Effector memory CD4-positive, alpha-beta T cell (primary cell): Measurements from ENCODE around the gene SLC35B1.

Experiments used
- DNase-seq, 3 donors: peaks; one replicate each; pipeline ENCODE4 v3.0.0-alpha.2; 2020
- H3K27ac ChIP-seq: 2 replicates; pipeline ENCODE4 v1.7.0; 2013; ENCODE audit warnings: mild to moderate bottlenecking, low read length, moderate library complexity; ENCODE audit not compliant: insufficient read depth, poor library complexity, severe bottlenecking
- H3K27me3 ChIP-seq: replicated peaks from 2 replicates; pipeline ENCODE4 v1.7.0; 2013; ENCODE audit warnings: mild to moderate bottlenecking, low read length; ENCODE audit not compliant: insufficient read depth, control insufficient read depth, poor library complexity, severe bottlenecking
- H3K36me3 ChIP-seq: 2 replicates; pipeline ENCODE4 v1.7.0; 2013; ENCODE audit warnings: mild to moderate bottlenecking, low read length, moderate library complexity; ENCODE audit not compliant: control insufficient read depth, insufficient read depth
- H3K4me1 ChIP-seq: 2 replicates; pipeline ENCODE4 v1.7.0; 2013; ENCODE audit warnings: low read length, mild to moderate bottlenecking; ENCODE audit not compliant: control insufficient read depth, insufficient read depth, poor library complexity, severe bottlenecking
- H3K4me3 ChIP-seq: 2 replicates; pipeline ENCODE4 v1.7.0; 2013; ENCODE audit warnings: low read length, low read depth, mild to moderate bottlenecking; ENCODE audit not compliant: insufficient read depth, poor library complexity, severe bottlenecking
- H3K9me3 ChIP-seq: 2 replicates; pipeline ENCODE4 v1.7.0; 2013; ENCODE audit warnings: mild to moderate bottlenecking, low read length, moderate library complexity; ENCODE audit not compliant: control insufficient read depth
- total RNA-seq, 3 donors: gene quantifications; one replicate each; lab custom pipeline; 2026; lab: John Stamatoyannopoulos, UW

Gene SLC35B1, protein sequence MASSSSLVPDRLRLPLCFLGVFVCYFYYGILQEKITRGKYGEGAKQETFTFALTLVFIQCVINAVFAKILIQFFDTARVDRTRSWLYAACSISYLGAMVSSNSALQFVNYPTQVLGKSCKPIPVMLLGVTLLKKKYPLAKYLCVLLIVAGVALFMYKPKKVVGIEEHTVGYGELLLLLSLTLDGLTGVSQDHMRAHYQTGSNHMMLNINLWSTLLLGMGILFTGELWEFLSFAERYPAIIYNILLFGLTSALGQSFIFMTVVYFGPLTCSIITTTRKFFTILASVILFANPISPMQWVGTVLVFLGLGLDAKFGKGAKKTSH
- total RNA-seq = 28.4 to 35.0 (median 32.5) reads per million in 3 donors

DNA sequence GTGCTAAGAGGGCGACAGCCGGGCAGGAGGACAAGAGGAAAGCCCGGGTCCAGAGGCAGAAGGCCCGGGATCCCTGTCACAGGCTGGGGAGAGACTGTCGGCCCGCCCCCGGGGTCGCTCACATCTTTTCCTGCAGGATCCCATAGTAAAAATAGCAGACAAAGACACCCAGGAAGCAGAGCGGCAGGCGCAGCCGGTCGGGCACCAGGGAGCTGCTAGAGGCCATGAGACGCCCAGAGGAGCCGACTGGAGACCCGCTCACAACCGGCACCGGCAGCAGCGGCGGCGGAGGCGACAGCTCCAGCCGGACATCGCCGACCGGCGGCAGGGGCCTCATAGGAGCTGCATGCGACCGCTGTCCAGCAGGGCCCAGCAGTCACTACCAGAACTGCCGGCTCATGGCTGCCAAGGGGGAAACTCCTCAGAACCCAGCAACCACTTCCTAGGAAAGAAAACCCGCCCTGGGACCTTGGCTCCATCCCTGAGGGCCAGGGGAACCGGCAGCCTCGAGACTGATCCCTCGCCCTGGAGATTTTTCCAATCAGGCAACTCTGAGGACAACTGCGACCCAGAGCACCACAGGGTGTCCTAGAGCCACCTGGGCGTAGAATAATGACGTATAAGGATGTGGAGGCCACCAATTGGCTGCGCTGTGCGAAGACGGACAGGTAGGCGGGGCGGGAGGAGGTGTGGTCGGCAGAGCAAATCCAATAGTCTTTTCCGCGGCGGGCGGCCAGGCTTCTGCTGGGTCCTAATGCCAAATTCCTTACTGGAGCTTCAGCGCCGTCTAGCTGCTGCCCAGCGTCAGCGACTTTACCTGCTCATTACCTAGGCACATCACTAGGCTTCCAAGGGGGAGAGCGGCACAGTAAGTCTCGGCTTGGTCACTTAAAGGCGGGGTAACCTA, at the start of gene SLC35B1:
TSS of gene SLC35B1 (minus strand) at position 357 of the 907 bp plus-strand sequence. CDS start at position 226, 131 bp downstream.
- peak; percentile 95 to 97 (median 96) for DNase-seq
- Histone ChIP-seq H3K36me3 (peaks cover 59% of the 10 kb centered on the region), H3K9me3 (no peaks in the 10 kb centered on the region), H3K27me3 (no peaks in the 10 kb centered on the region), H3K4me1 (peaks cover 28% of the 10 kb centered on the region), H3K27ac (peak within 1 kb of the TSS; percentile 96), H3K4me3 (peak within 1 kb of the TSS; percentile 96)

DNA sequence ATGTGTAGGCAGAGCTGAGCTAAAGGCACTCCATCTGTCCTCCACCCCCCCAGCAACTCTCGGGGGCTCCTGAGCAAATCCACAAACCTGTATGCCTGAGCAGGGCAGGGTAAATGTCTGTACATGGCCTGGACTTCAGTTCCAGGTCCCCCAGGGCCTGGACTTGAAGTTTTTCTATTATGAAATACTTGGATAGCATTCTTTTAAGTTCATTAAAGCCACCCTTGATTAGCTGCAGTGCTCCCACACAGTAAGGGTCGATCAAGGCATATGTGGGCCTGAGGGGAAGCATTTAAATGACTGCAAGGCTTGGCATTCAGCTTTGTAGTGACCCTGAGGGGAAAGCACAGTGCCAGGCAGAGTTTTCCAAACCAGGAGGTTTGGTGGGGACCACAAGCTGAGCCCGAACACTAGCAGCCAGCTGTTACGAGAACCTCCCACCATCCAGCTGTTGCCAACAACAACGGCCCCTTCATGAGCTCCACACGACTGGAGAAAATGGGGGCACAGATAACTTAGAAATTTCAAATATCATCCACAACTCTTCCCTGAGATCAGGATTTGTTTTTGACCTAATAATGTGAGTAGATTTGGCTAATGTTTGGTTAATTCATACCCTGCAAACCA, 49.5 kb upstream of the SLC35B1 start:
- Histone ChIP-seq H3K4me3 (no peak overlapping the region), H3K27me3 (no peaks in the 10 kb centered on the region), H3K36me3 (peaks cover 10% of the 10 kb centered on the region), H3K4me1 (peaks cover 68% of the 10 kb centered on the region), H3K27ac (no peak overlapping the region), H3K9me3 (no peaks in the 10 kb centered on the region)
- no peak for DNase-seq

DNA sequence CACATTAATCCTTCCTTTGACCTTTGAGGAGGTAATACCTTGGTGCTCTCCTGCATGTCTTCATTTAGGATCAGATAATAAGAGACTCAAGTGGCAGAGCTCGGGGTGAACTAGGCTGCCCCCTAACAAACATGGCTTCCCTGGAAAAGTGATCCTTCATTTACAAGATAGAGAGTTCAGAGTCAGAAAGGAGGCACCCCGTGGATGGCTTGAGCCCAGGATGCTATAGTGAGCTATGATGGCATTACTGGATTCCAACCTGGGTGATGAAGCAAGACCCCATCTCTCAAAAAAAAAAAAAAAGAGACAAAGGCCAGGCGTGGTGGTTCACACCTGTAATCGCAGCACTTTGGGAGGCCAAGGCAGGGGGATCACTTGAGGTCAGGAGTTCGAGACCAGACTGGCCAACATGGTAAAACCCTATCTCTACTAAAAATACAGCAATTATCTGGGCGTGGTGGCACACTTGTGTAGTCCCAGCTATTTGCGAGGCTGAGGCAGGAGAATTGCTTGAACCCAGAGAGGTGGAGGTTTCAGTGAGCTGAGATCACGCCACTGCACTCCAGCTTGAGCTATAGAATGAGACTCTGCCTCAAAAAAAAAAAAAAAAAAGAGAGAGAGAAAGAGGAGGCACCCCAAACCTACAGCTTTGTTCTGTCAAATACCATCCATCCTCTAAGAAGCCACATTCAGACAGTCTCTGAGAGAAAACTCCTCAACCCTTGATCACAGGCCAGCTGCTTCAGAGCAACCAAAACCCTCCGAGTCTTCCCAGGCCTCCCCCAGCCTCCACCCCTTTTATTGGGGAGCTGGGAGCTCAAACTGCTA, 48.8 kb upstream of the SLC35B1 start:
- Histone ChIP-seq H3K27me3 (no peaks in the 10 kb centered on the region), H3K4me1 (peaks cover 68% of the 10 kb centered on the region), H3K9me3 (no peaks in the 10 kb centered on the region), H3K36me3 (peaks cover 10% of the 10 kb centered on the region), H3K27ac (peak overlapping the region; percentile 5), H3K4me3 (no peak overlapping the region)
- DNase-seq = no peak

DNA sequence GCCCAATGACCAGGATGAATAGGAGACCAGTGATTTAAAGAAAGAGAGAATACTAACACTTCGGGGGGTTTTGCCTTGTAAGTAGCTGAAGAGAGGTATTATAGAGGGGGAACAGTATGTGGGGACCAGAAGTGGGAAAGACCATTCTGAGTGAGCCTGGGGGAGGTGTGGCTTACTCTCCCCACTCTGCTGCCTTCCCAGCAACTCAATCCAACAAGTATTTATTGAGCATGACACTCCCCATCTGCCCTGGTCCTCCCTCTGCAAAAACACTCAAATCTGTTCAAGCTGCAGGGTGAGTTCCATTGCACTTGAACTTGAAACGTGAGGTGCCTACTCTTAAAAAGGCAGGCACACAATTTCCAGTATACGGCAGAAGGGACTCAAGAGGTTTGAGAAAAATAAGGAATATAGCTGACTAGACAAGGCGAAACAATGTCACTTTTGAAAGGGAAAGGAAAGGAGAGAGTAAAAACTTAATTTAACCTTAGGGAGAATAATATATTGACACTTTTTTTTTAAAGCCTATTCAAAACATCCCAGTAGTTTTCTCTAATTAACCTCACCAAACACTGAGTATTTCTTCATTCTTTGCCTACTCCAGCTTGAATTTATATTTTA, 48.0 kb upstream of the SLC35B1 start:
- Histone ChIP-seq H3K4me3 (no peak overlapping the region), H3K36me3 (peaks cover 10% of the 10 kb centered on the region), H3K4me1 (peaks cover 60% of the 10 kb centered on the region), H3K9me3 (no peaks in the 10 kb centered on the region), H3K27ac (peak overlapping the region; percentile 45), H3K27me3 (no peaks in the 10 kb centered on the region)
- no peak for DNase-seq

DNA sequence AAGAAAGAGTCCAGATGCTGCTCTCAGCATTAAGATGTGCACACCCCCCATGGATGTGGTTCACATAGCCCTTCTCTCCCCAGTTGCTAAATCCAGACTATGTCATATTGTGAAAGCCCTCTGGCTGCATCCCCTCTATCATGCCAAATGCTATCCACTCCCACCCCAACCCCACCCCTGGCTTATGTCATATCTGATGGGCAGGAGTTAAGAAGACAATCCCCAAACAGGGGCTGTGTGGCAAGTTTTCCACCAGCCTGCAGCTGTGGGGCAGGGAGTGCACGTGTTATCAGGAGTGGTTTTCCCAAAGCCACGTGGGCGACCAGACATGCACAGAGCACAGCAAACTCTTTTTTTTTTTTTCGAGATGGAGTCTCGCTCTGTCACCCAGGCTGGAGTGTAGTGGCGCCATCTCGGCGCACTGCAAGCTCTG, 46.2 kb upstream of the SLC35B1 start:
- Histone ChIP-seq H3K27ac (peak overlapping the region; percentile 26), H3K4me3 (no peak overlapping the region), H3K36me3 (peaks cover 10% of the 10 kb centered on the region), H3K9me3 (no peaks in the 10 kb centered on the region), H3K4me1 (peaks cover 58% of the 10 kb centered on the region), H3K27me3 (no peaks in the 10 kb centered on the region)
- no peak for DNase-seq

DNA sequence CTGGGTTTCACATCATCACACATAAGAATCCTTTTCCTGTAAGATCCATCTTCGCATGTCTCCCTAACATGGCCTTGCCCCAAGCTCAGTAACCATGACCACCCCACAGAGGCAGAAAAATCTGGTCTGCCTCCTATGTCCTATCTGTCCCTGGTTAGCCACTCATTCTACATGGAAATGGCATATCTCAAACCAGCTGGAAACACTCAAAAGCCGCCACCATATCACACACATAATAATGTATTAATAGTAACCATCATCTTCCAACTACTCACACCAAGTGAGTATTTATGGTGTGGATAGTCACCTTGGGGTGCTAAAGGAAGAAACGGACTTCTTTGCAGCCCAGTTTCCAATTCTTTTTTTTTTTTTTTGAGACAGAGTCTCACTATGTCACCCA, 44.7 kb upstream of the SLC35B1 start:
- Histone ChIP-seq H3K4me1 (peaks cover 65% of the 10 kb centered on the region), H3K4me3 (no peak overlapping the region), H3K36me3 (peaks cover 6% of the 10 kb centered on the region), H3K27ac (peak overlapping the region; percentile 16), H3K27me3 (no peaks in the 10 kb centered on the region), H3K9me3 (no peaks in the 10 kb centered on the region)
- DNase-seq = no peak

DNA sequence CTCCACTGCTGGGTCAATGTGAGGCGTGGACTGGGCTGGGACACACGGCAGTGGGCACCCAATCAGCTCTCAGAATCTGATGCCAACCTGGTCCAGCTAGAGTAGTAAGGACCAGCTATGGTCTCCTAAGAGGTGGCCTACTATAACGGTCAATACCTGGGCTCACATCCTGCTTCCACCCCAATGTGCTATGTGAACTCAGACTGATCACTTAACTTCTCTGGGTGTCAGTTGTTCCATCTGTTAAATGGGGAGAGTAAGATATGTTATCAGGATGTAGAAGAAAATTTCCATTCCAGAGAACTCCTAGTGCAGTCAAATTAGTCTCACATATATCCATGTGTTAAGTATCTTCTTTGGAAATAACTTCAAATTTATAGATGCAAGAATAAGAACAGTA, 42.0 kb upstream of the SLC35B1 start:
- peaks cover 66% of the 10 kb centered on the region for H3K4me1 ChIP-seq

DNA sequence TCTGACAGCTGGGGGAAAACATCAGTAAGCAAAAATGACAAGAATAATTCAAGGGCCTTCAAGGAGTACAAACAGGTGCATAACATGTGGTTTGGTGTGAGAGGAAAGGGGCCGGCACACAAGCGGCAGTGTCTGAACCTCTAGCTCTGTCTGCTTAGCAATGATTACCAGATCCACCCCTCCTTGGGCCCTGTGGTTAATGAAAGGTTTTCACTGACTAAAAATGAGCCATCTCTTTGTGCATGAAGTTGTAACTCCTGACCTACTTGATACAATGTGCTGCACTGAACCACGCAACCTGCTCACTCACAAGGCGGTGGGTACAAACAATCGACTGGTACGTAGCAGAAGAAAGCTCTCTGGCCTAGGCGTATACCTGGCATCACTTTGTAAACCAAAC, 41.0 kb upstream of the SLC35B1 start:
- no peaks in the 10 kb centered on the region for H3K27me3 ChIP-seq
- peak overlapping the region; percentile 86 for H3K27ac ChIP-seq
- no peaks in the 10 kb centered on the region for H3K36me3 ChIP-seq
- H3K4me3 ChIP-seq = peak overlapping the region; percentile 6
- DNase-seq = peak; percentile 48 to 68 (median 57)
- H3K4me1 ChIP-seq = peaks cover 72% of the 10 kb centered on the region
- no peaks in the 10 kb centered on the region for H3K9me3 ChIP-seq

More for the DNA sequence above, 42.0 kb upstream of the SLC35B1 start:
- no peak for DNase-seq
- H3K9me3 ChIP-seq = no peaks in the 10 kb centered on the region
- no peaks in the 10 kb centered on the region for H3K27me3 ChIP-seq
- H3K4me3 ChIP-seq = no peak overlapping the region
- no peaks in the 10 kb centered on the region for H3K36me3 ChIP-seq
- H3K27ac ChIP-seq = peak overlapping the region; percentile 86

DNA sequence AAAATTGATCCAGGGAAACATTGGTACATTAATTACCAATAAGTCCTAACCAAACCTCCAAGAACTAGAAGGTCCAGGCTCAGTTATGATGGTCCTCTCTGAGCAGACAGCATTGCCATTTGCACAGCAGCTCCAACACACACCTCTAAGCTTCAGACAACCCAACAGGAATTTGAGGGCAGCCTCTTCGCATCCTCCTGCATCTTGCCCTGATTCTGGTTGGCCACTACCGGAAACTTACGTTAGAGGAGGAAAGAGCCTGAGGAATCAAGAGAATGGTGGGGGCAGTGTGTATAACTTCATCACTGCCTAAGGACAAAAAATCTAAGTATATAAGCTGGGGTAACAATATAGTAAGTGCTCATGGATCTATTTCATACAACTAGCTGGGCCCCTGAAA, 40.5 kb upstream of the SLC35B1 start:
- DNase-seq = peak; percentile 38 to 50 (median 41)
- Histone ChIP-seq H3K4me1 (peaks cover 70% of the 10 kb centered on the region), H3K9me3 (no peaks in the 10 kb centered on the region), H3K36me3 (no peaks in the 10 kb centered on the region), H3K27ac (peak overlapping the region; percentile 86), H3K27me3 (no peaks in the 10 kb centered on the region), H3K4me3 (peak overlapping the region; percentile 3)
